ENCODE measurements around the gene CNOT6. TPM values are rescaled to one million over a fixed set of nuclear protein-coding genes. Genes with fewer than 3 reads are reported as not detected.

The CNOT6 gene
- total RNA-seq, 3 donors from 2014 or later (not counting 1 experiment from before 2014, with no cell fraction given): 20.9 to 32.4 (median 26.1) TPM

- no peaks in the 10 kb centered on the region for H3K9me3 ChIP-seq (ENCODE audit: control insufficient read depth, insufficient read depth, low read length)
- no peak overlapping the region for H3K27ac Mint-ChIP-seq
- no peaks in the 10 kb centered on the region for H3K9me3 Mint-ChIP-seq
- H3K4me3 ChIP-seq (ENCODE audit: low read length): no peak overlapping the region
- no peaks in the 10 kb centered on the region for H3K36me3 ChIP-seq (ENCODE audit: control insufficient read depth, insufficient read depth, low read length)
- TF ChIP-seq CTCF (IDR thresholded peaks at IDR 0.05): no peak
- H3K4me1 ChIP-seq (ENCODE audit: control insufficient read depth, insufficient read depth, low read length): peaks cover 5% of the 10 kb centered on the region
- no peaks in the 10 kb centered on the region for H3K27me3 Mint-ChIP-seq (ENCODE audit: low read depth in 2 of 2)
- intact Hi-C loops (cut with micrococcal nuclease): no loop called here
- no peaks in the 10 kb centered on the region for H3K27me3 ChIP-seq (ENCODE audit: control insufficient read depth, insufficient read depth, low read length)
- WGBS (ENCODE audit: insufficient coverage): 57% methylated on average over 90 of the region's 90 CpGs
- ATAC-seq (peak in 2 of 3 donors; percentile 41 to 42), DNase-seq (peak in 1 of 2 donors; percentile 46)
- no peak overlapping the region for H3K27ac ChIP-seq (ENCODE audit: low read length)
- no peak overlapping the region for H3K4me3 Mint-ChIP-seq
- H3K36me3 Mint-ChIP-seq: no peaks in the 10 kb centered on the region
- peaks cover 0 to 4% of the 10 kb centered on the region in 2 donors for H3K4me1 Mint-ChIP-seq
Observed at GRCh38 chr5:180618829-180619562, 124.8 kb downstream of the CNOT6 start.

GRCh38 chr5:180619563-180619915, 125.4 kb downstream of the CNOT6 start:
- no peaks in the 10 kb centered on the region for H3K27me3 ChIP-seq (ENCODE audit: control insufficient read depth, insufficient read depth, low read length)
- peaks cover 5% of the 10 kb centered on the region for H3K4me1 ChIP-seq (ENCODE audit: control insufficient read depth, insufficient read depth, low read length)
- H3K9me3 ChIP-seq (ENCODE audit: control insufficient read depth, insufficient read depth, low read length): no peaks in the 10 kb centered on the region
- no peak overlapping the region for H3K27ac ChIP-seq (ENCODE audit: low read length)
- ATAC-seq: no peak
- H3K9me3 Mint-ChIP-seq: no peaks in the 10 kb centered on the region
- no peaks in the 10 kb centered on the region for H3K36me3 ChIP-seq (ENCODE audit: control insufficient read depth, insufficient read depth, low read length)
- no peak overlapping the region for H3K4me3 Mint-ChIP-seq
- no peak overlapping the region for H3K27ac Mint-ChIP-seq
- 95% methylated on average over 22 of the region's 22 CpGs for WGBS (ENCODE audit: insufficient coverage)
- intact Hi-C loops (cut with micrococcal nuclease): no loop called here
- no peaks in the 10 kb centered on the region for H3K36me3 Mint-ChIP-seq
- no peak for TF ChIP-seq CTCF (IDR thresholded peaks at IDR 0.05)
- H3K4me3 ChIP-seq (ENCODE audit: low read length): no peak overlapping the region
- H3K4me1 Mint-ChIP-seq: peaks cover 0 to 6% of the 10 kb centered on the region in 2 donors
- no peak for DNase-seq
- H3K27me3 Mint-ChIP-seq (ENCODE audit: low read depth in 2 of 2): no peaks in the 10 kb centered on the region

- Mint-ChIP-seq H3K27me3 (ENCODE audit: low read depth in 2 of 2) (no peaks in the 10 kb centered on the region), H3K27ac (no peak overlapping the region), H3K9me3 (no peaks in the 10 kb centered on the region), H3K4me1 (peaks cover 0 to 9% of the 10 kb centered on the region in 2 donors), H3K4me3 (no peak overlapping the region), H3K36me3 (no peaks in the 10 kb centered on the region)
- Histone ChIP-seq H3K36me3 (ENCODE audit: control insufficient read depth, insufficient read depth, low read length) (no peaks in the 10 kb centered on the region), H3K4me3 (ENCODE audit: low read length) (no peak overlapping the region), H3K27me3 (ENCODE audit: control insufficient read depth, insufficient read depth, low read length) (no peaks in the 10 kb centered on the region), H3K27ac (ENCODE audit: low read length) (no peak overlapping the region), H3K4me1 (ENCODE audit: control insufficient read depth, insufficient read depth, low read length) (peaks cover 5% of the 10 kb centered on the region), H3K9me3 (ENCODE audit: control insufficient read depth, insufficient read depth, low read length) (no peaks in the 10 kb centered on the region)
- 93% methylated on average over 14 of the region's 14 CpGs for WGBS (ENCODE audit: insufficient coverage)
- TF ChIP-seq CTCF (IDR thresholded peaks at IDR 0.05): no peak
- intact Hi-C loops (cut with micrococcal nuclease): no loop called here
- DNase-seq (no peak), ATAC-seq (no peak)
Observed at GRCh38 chr5:180620014-180620413, 125.8 kb downstream of the CNOT6 start.

GRCh38 chr5:180621311-180621710, 127.1 kb downstream of the CNOT6 start:
- no peak overlapping the region for H3K4me3 Mint-ChIP-seq
- no peaks in the 10 kb centered on the region for H3K9me3 Mint-ChIP-seq
- no peak for TF ChIP-seq CTCF (IDR thresholded peaks at IDR 0.05)
- 95% methylated on average over 32 of the region's 32 CpGs for WGBS (ENCODE audit: insufficient coverage)
- no peak overlapping the region for H3K27ac Mint-ChIP-seq
- Histone ChIP-seq H3K27me3 (ENCODE audit: control insufficient read depth, insufficient read depth, low read length) (no peaks in the 10 kb centered on the region), H3K9me3 (ENCODE audit: control insufficient read depth, insufficient read depth, low read length) (no peaks in the 10 kb centered on the region), H3K4me3 (ENCODE audit: low read length) (no peak overlapping the region), H3K4me1 (ENCODE audit: control insufficient read depth, insufficient read depth, low read length) (peaks cover 5% of the 10 kb centered on the region), H3K36me3 (ENCODE audit: control insufficient read depth, insufficient read depth, low read length) (no peaks in the 10 kb centered on the region), H3K27ac (ENCODE audit: low read length) (no peak overlapping the region)
- DNase-seq: no peak
- no peaks in the 10 kb centered on the region for H3K36me3 Mint-ChIP-seq
- H3K4me1 Mint-ChIP-seq: peaks cover 0 to 9% of the 10 kb centered on the region in 2 donors
- H3K27me3 Mint-ChIP-seq (ENCODE audit: low read depth in 2 of 2): no peaks in the 10 kb centered on the region
- ATAC-seq: no peak
- intact Hi-C loops (cut with micrococcal nuclease): no loop called here
